Lower leg skin (tissue), 3 donors: ENCODE results near the gene GABRB3.

ENCODE experiments used
- CTCF ChIP-seq, 3 donors: fragments of 450-650 bp; IDR thresholded peaks; one replicate each; pipeline ENCODE4 v1.5.1; 2016; ENCODE audit warnings: antibody characterized with exemption in 3 of 3, mild to moderate bottlenecking in 3 of 3, moderate library complexity in 2 of 3
- POLR2A ChIP-seq, 2 donors: fragments of 450-650 bp; IDR thresholded peaks; one replicate each; pipeline ENCODE4 v1.6.1; 2016 to 2017; ENCODE audit warnings: antibody characterized with exemption in 2 of 2, mild to moderate bottlenecking in 1 of 2, moderate library complexity in 1 of 2

- TF ChIP-seq CTCF (IDR thresholded peaks at IDR 0.05) (no peak), POLR2A (IDR thresholded peaks at IDR 0.05) (no peak)
Measured at GRCh38 chr15:26635614-26636013, 137.3 kb downstream of the GABRB3 start.
